K562 (cell line): ENCODE data around the gene TTLL8. TPM values are rescaled to one million over a fixed set of nuclear protein-coding genes. Genes with fewer than 3 reads are reported as not detected.

Experiments
- CCNT2 ChIP-seq: IDR thresholded peaks from 2 replicates; pipeline ENCODE4 v1.6.1; 2011; ENCODE audit warnings: borderline replicate concordance, low read depth, mild to moderate bottlenecking, moderate library complexity, mixed read lengths, low read length; ENCODE audit not compliant: insufficient read length; ENCODE audit errors: extremely low read depth
- JUND ChIP-seq, 2 experiments: IDR thresholded peaks; 2 replicates in 1 of 2; 3 replicates in 1 of 2; pipeline ENCODE4 v1.6.1; 2011; ENCODE audit warnings: borderline replicate concordance in 2 of 2, low read depth in 2 of 2, low read length in 2 of 2, improper control_type of control experiment in 1 of 2, missing biosample characterization in 1 of 2, missing genetic modification characterization in 1 of 2, missing genetic modification reagents in 1 of 2
- KDM4B ChIP-seq, 2 experiments: fragments of 450-650 bp in 1 of 2; sonication (generic) in 1 of 2; IDR thresholded peaks; 2 replicates each; pipeline ENCODE4 v1.6.1; 2016 to 2017; ENCODE audit warnings: borderline replicate concordance in 2 of 2, antibody characterized with exemption in 1 of 2, low read depth in 1 of 2, mild to moderate bottlenecking in 1 of 2
- MGA ChIP-seq: fragments of 450-650 bp; IDR thresholded peaks from 2 replicates; pipeline ENCODE4 v1.6.1; 2016; ENCODE audit warnings: mild to moderate bottlenecking, moderate library complexity
- NR2C2 ChIP-seq, 2 experiments: fragments of 200-800 bp in 1 of 2; sonication (Bioruptor generic) in 1 of 2; sonication (generic) in 1 of 2; formaldehyde crosslinking in 1 of 2; IDR thresholded peaks; 2 replicates each; pipeline versions ENCODE4 v1.6.1 to v1.8.0; 2016 to 2022; ENCODE audit warnings: mild to moderate bottlenecking in 1 of 2, missing compliant biosample characterization in 1 of 2, missing genetic modification characterization in 1 of 2, missing genetic modification reagents in 1 of 2
- RBFOX2 ChIP-seq: fragments of 200-400 bp; formaldehyde crosslinking; IDR thresholded peaks from 2 replicates; pipeline ENCODE4 v1.6.1; 2017; ENCODE audit warnings: low read depth, mild to moderate bottlenecking, low read length, moderate library complexity
- RBM17 ChIP-seq: fragments of 200-400 bp; formaldehyde crosslinking; IDR thresholded peaks from 2 replicates; pipeline ENCODE4 v1.6.1; 2017; ENCODE audit warnings: low read depth, mild to moderate bottlenecking, low read length, borderline replicate concordance
- TGIF2 ChIP-seq: sonication (generic); formaldehyde crosslinking; IDR thresholded peaks from 2 replicates; pipeline ENCODE4 v1.8.1; 2022; ENCODE audit warnings: mild to moderate bottlenecking, missing genetic modification reagents, moderate library complexity
- ZBTB9 ChIP-seq: fragments of 450-650 bp; formaldehyde crosslinking; IDR thresholded peaks from 2 replicates; pipeline ENCODE4 v1.4.0; 2020; ENCODE audit warnings: mild to moderate bottlenecking, moderate library complexity
- ZNF232 ChIP-seq: sonication (generic); formaldehyde crosslinking; IDR thresholded peaks from 2 replicates; pipeline ENCODE4 v1.8.0; 2022; ENCODE audit warnings: mild to moderate bottlenecking, missing genetic modification reagents
- polyA plus RNA-seq, 8 experiments: library from polyadenylated mRNA; depleted of rRNA in 4 of 8; stranded (reverse) in 5 of 8; unstranded in 3 of 8; fragments of >200 nt; fragmentation: Nextera tagmentation in 2 of 8; fragmentation: Illumina TruSeq in 1 of 8; extraction: Ambion mirVana in 2 of 8; extraction: Trizol in 1 of 8; gene quantifications; 2 replicates each; pipeline versions ENCODE4 v1.2.1 to v1.2.3, GENCODE V29; 2011 to 2014; ENCODE audit warnings: inconsistent platforms in 1 of 8, missing spikeins in 1 of 8
- total RNA-seq, 7 experiments: library from RNA; depleted of rRNA in 6 of 7; stranded (reverse); fragments of >200 nt in 6 of 7; fragmentation: Illumina TruSeq in 2 of 7; extraction: Trizol in 2 of 7; gene quantifications; 2 replicates each; pipeline versions ENCODE4 v1.2.1 to v1.2.3, GENCODE V29; 2011 to 2021; ENCODE audit warnings: low replicate concordance in 1 of 7

The TTLL8 gene
- total and polyA plus RNA-seq, 9 of the 15 experiments (the other 6 are each of a cell fraction or from before 2014, with no cell fraction given), result not detected

GRCh38 chr22:49971232-49972162 is 86.6 kb downstream of the TTLL8 start (continued):
- TF ChIP-seq MGA (peak; percentile 74; the same call in 1 of the 2 replicates), JUND (IDR thresholded peaks at IDR 0.05; ENCODE audit: borderline replicate concordance, low read depth, low read length) (no peak), JUND (tag; IDR thresholded peaks at IDR 0.05; ENCODE audit: borderline replicate concordance, low read depth, low read length) (no peak), RBM17 (no peak), TGIF2 (peak; percentile 65; the same call in 1 of the 2 replicates), KDM4B (IDR thresholded peaks at IDR 0.05; ENCODE audit: borderline replicate concordance in 2 of 2, low read depth in 1 of 2) (0 out of 4 replicates have a peak, but pooled peaks of 1 of the 2 experiments have one; percentile 31), RBFOX2 (peak; percentile 79), ZBTB9 (CRISPR knock-in tag) (0 out of 2 replicates have a peak, but pooled peaks have one; percentile 26), NR2C2 (CRISPR knock-in tag; IDR thresholded peaks at IDR 0.05) (no peak), NR2C2 (tag; IDR thresholded peaks at IDR 0.05) (peak; percentile 95), ZNF232 (CRISPR knock-in tag) (peak; percentile 62; the same call in 1 of the 2 replicates), CCNT2 (peak; percentile 51)
